Measurements from ENCODE around the gene CBX4. TPM values are rescaled to one million over a fixed set of nuclear protein-coding genes. Genes with fewer than 3 reads are reported as not detected.

Gene CBX4
- total and polyA plus RNA-seq, 2 of the 13 experiments (the other 11 are each of a cell fraction or from before 2014, with no cell fraction given) = 25.8 to 50.8 TPM

DNA sequence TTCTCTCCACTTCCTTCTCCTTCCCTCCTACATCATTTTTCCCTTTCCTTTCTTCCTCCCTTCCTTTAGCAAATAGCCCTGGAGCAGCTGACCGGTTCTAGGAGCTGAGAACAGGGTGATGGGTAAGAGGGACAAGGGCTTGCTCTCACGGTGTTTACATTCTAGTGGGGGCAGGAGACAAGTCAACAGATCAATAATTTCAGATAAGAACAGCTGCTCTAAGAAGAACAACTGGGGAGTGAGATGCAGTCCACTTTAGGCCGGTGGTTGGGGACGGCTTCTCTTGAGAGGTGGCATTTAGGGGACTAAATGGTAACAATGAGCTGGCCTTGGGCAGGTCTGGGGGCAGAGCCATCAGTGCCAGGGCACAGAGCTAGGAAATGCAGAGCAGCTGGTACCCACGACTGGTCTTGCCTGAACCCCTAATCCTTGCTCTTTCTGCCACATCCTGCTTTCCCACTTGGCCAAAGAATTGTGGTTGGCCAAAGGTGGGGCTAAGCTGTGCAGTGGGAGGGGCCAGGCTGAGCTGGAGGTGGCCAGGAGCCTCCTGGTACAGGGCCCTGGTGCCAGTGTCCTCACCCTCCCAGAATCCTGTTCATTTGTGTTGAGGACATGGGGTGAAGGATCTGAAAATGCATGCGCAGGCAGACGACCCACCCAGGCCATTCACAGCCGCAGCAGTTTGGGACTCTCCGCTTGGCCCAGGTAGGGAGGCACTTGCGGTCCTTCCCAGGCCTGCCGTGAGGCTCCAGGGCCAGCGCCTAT lies 17.7 kb downstream of the CBX4 start (continued):
- TF ChIP-seq, protein P1, sequence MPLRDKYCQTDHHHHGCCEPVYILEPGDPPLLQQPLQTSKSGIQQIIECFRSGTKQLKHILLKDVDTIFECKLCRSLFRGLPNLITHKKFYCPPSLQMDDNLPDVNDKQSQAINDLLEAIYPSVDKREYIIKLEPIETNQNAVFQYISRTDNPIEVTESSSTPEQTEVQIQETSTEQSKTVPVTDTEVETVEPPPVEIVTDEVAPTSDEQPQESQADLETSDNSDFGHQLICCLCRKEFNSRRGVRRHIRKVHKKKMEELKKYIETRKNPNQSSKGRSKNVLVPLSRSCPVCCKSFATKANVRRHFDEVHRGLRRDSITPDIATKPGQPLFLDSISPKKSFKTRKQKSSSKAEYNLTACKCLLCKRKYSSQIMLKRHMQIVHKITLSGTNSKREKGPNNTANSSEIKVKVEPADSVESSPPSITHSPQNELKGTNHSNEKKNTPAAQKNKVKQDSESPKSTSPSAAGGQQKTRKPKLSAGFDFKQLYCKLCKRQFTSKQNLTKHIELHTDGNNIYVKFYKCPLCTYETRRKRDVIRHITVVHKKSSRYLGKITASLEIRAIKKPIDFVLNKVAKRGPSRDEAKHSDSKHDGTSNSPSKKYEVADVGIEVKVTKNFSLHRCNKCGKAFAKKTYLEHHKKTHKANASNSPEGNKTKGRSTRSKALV (CRISPR knock-in tag; IDR thresholded peaks at IDR 0.05) = peak; percentile 72
- TF ChIP-seq FOXA1 (IDR thresholded peaks at IDR 0.05) (peak; percentile 80), FOXA1 (CRISPR knock-in tag; IDR thresholded peaks at IDR 0.05) (peak; percentile 98), KLF13 (CRISPR knock-in tag; IDR thresholded peaks at IDR 0.05) (no peak), NR2F6 (IDR thresholded peaks at IDR 0.05) (peak; percentile 91), NR2F6 (CRISPR knock-in tag; IDR thresholded peaks at IDR 0.05) (peak; percentile 89), GATAD2A (CRISPR knock-in tag; IDR thresholded peaks at IDR 0.05) (peak; percentile 100), MIXL1 (CRISPR knock-in tag; IDR thresholded peaks at IDR 0.05) (peak; percentile 90), CBX5 (CRISPR knock-in tag; IDR thresholded peaks at IDR 0.05; ENCODE audit: borderline replicate concordance) (peak; percentile 62; the same call in 1 of the 2 replicates), ZFP82 (CRISPR knock-in tag; IDR thresholded peaks at IDR 0.05; ENCODE audit: borderline replicate concordance) (0 out of 2 replicates have a peak, but pooled peaks have one; percentile 57), KDM2A (CRISPR knock-in tag; IDR thresholded peaks at IDR 0.05; ENCODE audit: borderline replicate concordance, low read depth) (0 out of 2 replicates have a peak, but pooled peaks have one; percentile 28), TOE1 (CRISPR knock-in tag; IDR thresholded peaks at IDR 0.05) (0 out of 2 replicates have a peak, but pooled peaks have one; percentile 84), ZNF160 (CRISPR knock-in tag; IDR thresholded peaks at IDR 0.05) (peak; percentile 83; the same call in 1 of the 2 replicates)
- TF ChIP-seq, protein P2, sequence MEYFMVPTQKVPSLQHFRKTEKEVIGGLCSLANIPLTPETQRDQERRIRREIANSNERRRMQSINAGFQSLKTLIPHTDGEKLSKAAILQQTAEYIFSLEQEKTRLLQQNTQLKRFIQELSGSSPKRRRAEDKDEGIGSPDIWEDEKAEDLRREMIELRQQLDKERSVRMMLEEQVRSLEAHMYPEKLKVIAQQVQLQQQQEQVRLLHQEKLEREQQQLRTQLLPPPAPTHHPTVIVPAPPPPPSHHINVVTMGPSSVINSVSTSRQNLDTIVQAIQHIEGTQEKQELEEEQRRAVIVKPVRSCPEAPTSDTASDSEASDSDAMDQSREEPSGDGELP (IDR thresholded peaks at IDR 0.05; ENCODE audit: borderline replicate concordance, low read depth) = peak; percentile 98
- TF ChIP-seq, protein P3, sequence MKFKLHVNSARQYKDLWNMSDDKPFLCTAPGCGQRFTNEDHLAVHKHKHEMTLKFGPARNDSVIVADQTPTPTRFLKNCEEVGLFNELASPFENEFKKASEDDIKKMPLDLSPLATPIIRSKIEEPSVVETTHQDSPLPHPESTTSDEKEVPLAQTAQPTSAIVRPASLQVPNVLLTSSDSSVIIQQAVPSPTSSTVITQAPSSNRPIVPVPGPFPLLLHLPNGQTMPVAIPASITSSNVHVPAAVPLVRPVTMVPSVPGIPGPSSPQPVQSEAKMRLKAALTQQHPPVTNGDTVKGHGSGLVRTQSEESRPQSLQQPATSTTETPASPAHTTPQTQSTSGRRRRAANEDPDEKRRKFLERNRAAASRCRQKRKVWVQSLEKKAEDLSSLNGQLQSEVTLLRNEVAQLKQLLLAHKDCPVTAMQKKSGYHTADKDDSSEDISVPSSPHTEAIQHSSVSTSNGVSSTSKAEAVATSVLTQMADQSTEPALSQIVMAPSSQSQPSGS (CRISPR knock-in tag; IDR thresholded peaks at IDR 0.05) = peak; percentile 70; the same call in 1 of the 2 replicates
- TF ChIP-seq, protein P4, sequence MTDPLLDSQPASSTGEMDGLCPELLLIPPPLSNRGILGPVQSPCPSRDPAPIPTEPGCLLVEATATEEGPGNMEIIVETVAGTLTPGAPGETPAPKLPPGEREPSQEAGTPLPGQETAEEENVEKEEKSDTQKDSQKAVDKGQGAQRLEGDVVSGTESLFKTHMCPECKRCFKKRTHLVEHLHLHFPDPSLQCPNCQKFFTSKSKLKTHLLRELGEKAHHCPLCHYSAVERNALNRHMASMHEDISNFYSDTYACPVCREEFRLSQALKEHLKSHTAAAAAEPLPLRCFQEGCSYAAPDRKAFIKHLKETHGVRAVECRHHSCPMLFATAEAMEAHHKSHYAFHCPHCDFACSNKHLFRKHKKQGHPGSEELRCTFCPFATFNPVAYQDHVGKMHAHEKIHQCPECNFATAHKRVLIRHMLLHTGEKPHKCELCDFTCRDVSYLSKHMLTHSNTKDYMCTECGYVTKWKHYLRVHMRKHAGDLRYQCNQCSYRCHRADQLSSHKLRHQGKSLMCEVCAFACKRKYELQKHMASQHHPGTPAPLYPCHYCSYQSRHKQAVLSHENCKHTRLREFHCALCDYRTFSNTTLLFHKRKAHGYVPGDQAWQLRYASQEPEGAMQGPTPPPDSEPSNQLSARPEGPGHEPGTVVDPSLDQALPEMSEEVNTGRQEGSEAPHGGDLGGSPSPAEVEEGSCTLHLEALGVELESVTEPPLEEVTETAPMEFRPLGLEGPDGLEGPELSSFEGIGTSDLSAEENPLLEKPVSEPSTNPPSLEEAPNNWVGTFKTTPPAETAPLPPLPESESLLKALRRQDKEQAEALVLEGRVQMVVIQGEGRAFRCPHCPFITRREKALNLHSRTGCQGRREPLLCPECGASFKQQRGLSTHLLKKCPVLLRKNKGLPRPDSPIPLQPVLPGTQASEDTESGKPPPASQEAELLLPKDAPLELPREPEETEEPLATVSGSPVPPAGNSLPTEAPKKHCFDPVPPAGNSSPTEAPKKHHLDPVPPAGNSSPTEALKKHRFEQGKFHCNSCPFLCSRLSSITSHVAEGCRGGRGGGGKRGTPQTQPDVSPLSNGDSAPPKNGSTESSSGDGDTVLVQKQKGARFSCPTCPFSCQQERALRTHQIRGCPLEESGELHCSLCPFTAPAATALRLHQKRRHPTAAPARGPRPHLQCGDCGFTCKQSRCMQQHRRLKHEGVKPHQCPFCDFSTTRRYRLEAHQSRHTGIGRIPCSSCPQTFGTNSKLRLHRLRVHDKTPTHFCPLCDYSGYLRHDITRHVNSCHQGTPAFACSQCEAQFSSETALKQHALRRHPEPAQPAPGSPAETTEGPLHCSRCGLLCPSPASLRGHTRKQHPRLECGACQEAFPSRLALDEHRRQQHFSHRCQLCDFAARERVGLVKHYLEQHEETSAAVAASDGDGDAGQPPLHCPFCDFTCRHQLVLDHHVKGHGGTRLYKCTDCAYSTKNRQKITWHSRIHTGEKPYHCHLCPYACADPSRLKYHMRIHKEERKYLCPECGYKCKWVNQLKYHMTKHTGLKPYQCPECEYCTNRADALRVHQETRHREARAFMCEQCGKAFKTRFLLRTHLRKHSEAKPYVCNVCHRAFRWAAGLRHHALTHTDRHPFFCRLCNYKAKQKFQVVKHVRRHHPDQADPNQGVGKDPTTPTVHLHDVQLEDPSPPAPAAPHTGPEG (CRISPR knock-in tag; IDR thresholded peaks at IDR 0.05) = 0 out of 2 replicates have a peak, but pooled peaks have one; percentile 24
- TF ChIP-seq, protein P5, sequence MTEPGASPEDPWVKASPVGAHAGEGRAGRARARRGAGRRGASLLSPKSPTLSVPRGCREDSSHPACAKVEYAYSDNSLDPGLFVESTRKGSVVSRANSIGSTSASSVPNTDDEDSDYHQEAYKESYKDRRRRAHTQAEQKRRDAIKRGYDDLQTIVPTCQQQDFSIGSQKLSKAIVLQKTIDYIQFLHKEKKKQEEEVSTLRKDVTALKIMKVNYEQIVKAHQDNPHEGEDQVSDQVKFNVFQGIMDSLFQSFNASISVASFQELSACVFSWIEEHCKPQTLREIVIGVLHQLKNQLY (CRISPR knock-in tag; IDR thresholded peaks at IDR 0.05) = peak; percentile 74; the same call in 1 of the 2 replicates
